HepG2 (cell line): ENCODE data around the gene ERP44. TPM values are rescaled to one million over a fixed set of nuclear protein-coding genes. Genes with fewer than 3 reads are reported as not detected.

Experiments
- ATAC-seq: fragments of 200-7000 bp; cut with Tn5 transposase; 3 replicates; pipeline ENCODE4 v1.9.1; 2020; ENCODE audit warnings: mild to moderate bottlenecking, moderate library complexity
- BruUV-seq: library from RNA; stranded (reverse); fragments of 400-500 nt; replicated peaks from 2 replicates; lab custom pipeline; 2021; lab: Mats Ljungman, UMichigan
- CTCF ChIA-PET: fragments of 300-600 bp; formaldehyde crosslinking; extraction: SDS; loops from one replicate; lab custom pipeline; 2021; ENCODE audit warnings: low total read pairs, inconsistent platforms, low intra/inter-chr PET ratio; lab: Yijun Ruan, JAX
- POLR2A ChIA-PET: fragments of 350-600 bp; sonication (Branson Sonifier 250); formaldehyde crosslinking; loops from one replicate; lab custom pipeline; 2020; ENCODE audit warnings: antibody characterized with exemption, inconsistent platforms; lab: Yijun Ruan, JAX
- DNase-seq: peaks from one replicate; pipeline ENCODE4 v3.0.0-alpha.2; 2015; ENCODE audit warnings: low spot score
- FAIRE-seq: peaks from 3 replicates; lab custom pipeline; 2011; peaks lifted over from hg19 to GRCh38; lab: Jason Lieb, UNC
- H2AFZ ChIP-seq: one replicate; pipeline ENCODE4 v1.6.1; 2011; ENCODE audit warnings: low read length, inconsistent platforms
- H3K27ac ChIP-seq: fragments of 300-600 bp; 3 replicates; pipeline ENCODE4 v1.8.0; 2011; ENCODE audit warnings: mixed run types, mild to moderate bottlenecking, mixed read lengths, low read length, inconsistent platforms; ENCODE audit not compliant: insufficient read depth; ENCODE audit errors: extremely low read length
- H3K27me3 ChIP-seq, 2 experiments: fragments of 200-600 bp in 1 of 2; 2 replicates in 1 of 2; 3 replicates in 1 of 2; pipeline versions ENCODE4 v1.6.0 to v1.8.0; 2011; ENCODE audit warnings: low read length in 2 of 2, mild to moderate bottlenecking in 2 of 2, moderate library complexity in 2 of 2, inconsistent platforms in 1 of 2; ENCODE audit not compliant: insufficient read depth in 2 of 2, control insufficient read depth in 1 of 2
- H3K36me3 ChIP-seq, 2 experiments: fragments of 200-600 bp in 1 of 2; replicated peaks in 1 of 2; 2 replicates in 1 of 2; 3 replicates in 1 of 2; pipeline versions ENCODE4 v1.5.1 to v1.8.0; 2011; ENCODE audit warnings: low read length in 2 of 2, inconsistent platforms in 1 of 2; ENCODE audit not compliant: insufficient read depth in 2 of 2, control insufficient read depth in 1 of 2
- H3K4me1 ChIP-seq: 2 replicates; pipeline ENCODE4 v1.5.1; 2012; ENCODE audit warnings: low read length, inconsistent platforms; ENCODE audit not compliant: insufficient read depth
- H3K4me2 ChIP-seq: 2 replicates; pipeline ENCODE4 v1.6.0; 2011; ENCODE audit warnings: low read depth, low read length, inconsistent platforms
- H3K4me3 ChIP-seq, 3 experiments: fragments of 200-600 bp in 1 of 3; sonication (generic), shearing (Covaris generic) in 1 of 3; replicated peaks in 1 of 3; 2 replicates each; pipeline ENCODE4 v1.5.1; 2011 to 2016; ENCODE audit warnings: low read length in 3 of 3, inconsistent platforms in 2 of 3, low read depth in 2 of 3, mild to moderate bottlenecking in 2 of 3, control low read depth in 1 of 3, mixed read lengths in 1 of 3; ENCODE audit not compliant: insufficient read depth in 1 of 3
- H3K79me2 ChIP-seq: one replicate; pipeline ENCODE4 v1.6.1; 2011; ENCODE audit warnings: low read length, inconsistent platforms; ENCODE audit not compliant: insufficient read depth
- H3K9ac ChIP-seq: 2 replicates; pipeline ENCODE4 v1.6.0; 2011; ENCODE audit warnings: mild to moderate bottlenecking, low read depth, low read length, inconsistent platforms; ENCODE audit not compliant: insufficient read depth
- H3K9me3 ChIP-seq: 2 replicates; pipeline ENCODE4 v1.5.1; 2012; ENCODE audit warnings: mild to moderate bottlenecking, low read length
- H4K20me1 ChIP-seq: 2 replicates; pipeline ENCODE4 v1.6.0; 2011; ENCODE audit warnings: inconsistent platforms, mild to moderate bottlenecking, low read length, moderate library complexity; ENCODE audit not compliant: insufficient read depth
- GPN1 ChIP-seq: sonication (generic); formaldehyde crosslinking; IDR thresholded peaks from 2 replicates; pipeline ENCODE4 v1.5.1; 2020; ENCODE audit warnings: missing genetic modification reagents, borderline replicate concordance
- KLF6 ChIP-seq: IDR thresholded peaks from 2 replicates; pipeline ENCODE4 v1.8.0; 2016; ENCODE audit warnings: missing biosample characterization, missing genetic modification reagents
- PHF5A ChIP-seq: IDR thresholded peaks from one replicate; pipeline ENCODE4 v1.6.1; 2018; ENCODE audit warnings: low read depth, missing genetic modification reagents; ENCODE audit not compliant: unreplicated experiment
- RAD51 ChIP-seq: fragments of 450-650 bp; IDR thresholded peaks from 2 replicates; pipeline ENCODE4 v1.6.1; 2016; ENCODE audit warnings: borderline replicate concordance
- ZNF276 ChIP-seq: sonication (generic); formaldehyde crosslinking; IDR thresholded peaks from 2 replicates; pipeline ENCODE4 v1.4.0; 2020; ENCODE audit warnings: mild to moderate bottlenecking, low read depth, missing genetic modification reagents
- WGBS: methylation state at CpG from one replicate; pipeline ENCODE4 v1.1.6; 2017; ENCODE audit warnings: low lambda C conversion rate; 5-methylcytosine and 5-hydroxymethylcytosine counted together
- in situ Hi-C: cut with HindIII; loops from 2 replicates; pipeline ENCODE4 v1.10.0; 2017; ENCODE audit warnings: low pct_unique_long_range_greater_than_20kb; ENCODE audit not compliant: extremely low pct_ligation_motif_present
- intact Hi-C: fragments of 100-400 bp; cut with micrococcal nuclease; formaldehyde crosslinking; loops from one replicate; pipeline ENCODE4 v1.10.0; 2022; ENCODE audit not compliant: unreplicated experiment
- polyA plus RNA-seq, 8 experiments: library from polyadenylated mRNA; depleted of rRNA in 3 of 8; stranded (reverse) in 7 of 8; unstranded in 1 of 8; fragments of >200 nt; fragmentation: Illumina TruSeq in 4 of 8; extraction: Trizol in 4 of 8; gene quantifications; 2 replicates each; pipeline versions ENCODE4 v1.2.1 to v1.2.3, GENCODE V29; 2011 to 2016; ENCODE audit warnings: low read depth in 4 of 8, missing spikeins in 1 of 8, mixed read lengths in 1 of 8; ENCODE audit not compliant: insufficient read depth in 1 of 8
- total RNA-seq, 5 experiments: library from RNA; depleted of rRNA; stranded (reverse); fragments of >200 nt; fragmentation: Illumina TruSeq; extraction: Trizol; gene quantifications; 2 replicates each; pipeline ENCODE4 v1.2.3, GENCODE V29; 2016; ENCODE audit warnings: low read depth in 1 of 5
- TF ChIP-seq, protein P1 (sequence below): sonication (generic); formaldehyde crosslinking; IDR thresholded peaks from 2 replicates; pipeline ENCODE4 v1.5.0; 2020; ENCODE audit warnings: missing genetic modification reagents
- TF ChIP-seq, protein P2 (sequence below): IDR thresholded peaks from 2 replicates; pipeline ENCODE4 v1.6.1; 2016; ENCODE audit warnings: missing compliant biosample characterization, missing genetic modification reagents, borderline replicate concordance

Gene ERP44
- total and polyA plus RNA-seq, 2 of the 13 experiments (the other 11 are each of a cell fraction or from before 2014, with no cell fraction given): 8.9 to 13.8 TPM

GRCh38 chr9:100074093-100074492, 24.7 kb downstream of the ERP44 start:
- CTCF ChIA-PET: no interaction called here
- no peak for ATAC-seq
- Histone ChIP-seq H3K9ac (no peak overlapping the region), H2AFZ (no peak overlapping the region), H3K9me3 (no peaks in the 10 kb centered on the region), H3K79me2 (peaks cover 25% of the 10 kb centered on the region), H4K20me1 (0 out of 2 replicates have a peak, but pooled peaks cover 4% of the 10 kb centered on the region), H3K36me3 (no peaks in the 10 kb centered on the region; a peak in 1 of 5 replicates), H3K4me2 (no peak overlapping the region), H3K4me3 (no peak overlapping the region), H3K4me1 (no peaks in the 10 kb centered on the region; the same call in 1 of the 2 replicates), H3K27ac (no peak overlapping the region), H3K27me3 (no peaks in the 10 kb centered on the region)
- FAIRE-seq: no peak
- POLR2A ChIA-PET: no interaction called here
- DNase-seq: no peak
- in situ Hi-C loops: no loop called here
- 93% methylated on average over 6 of the region's 6 CpGs for WGBS
- intact Hi-C loops: no loop called here
- BruUV-seq: no TSS peak
- TF ChIP-seq, protein P1, sequence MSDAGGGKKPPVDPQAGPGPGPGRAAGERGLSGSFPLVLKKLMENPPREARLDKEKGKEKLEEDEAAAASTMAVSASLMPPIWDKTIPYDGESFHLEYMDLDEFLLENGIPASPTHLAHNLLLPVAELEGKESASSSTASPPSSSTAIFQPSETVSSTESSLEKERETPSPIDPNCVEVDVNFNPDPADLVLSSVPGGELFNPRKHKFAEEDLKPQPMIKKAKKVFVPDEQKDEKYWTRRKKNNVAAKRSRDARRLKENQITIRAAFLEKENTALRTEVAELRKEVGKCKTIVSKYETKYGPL (CRISPR knock-in tag): no peak
- TF ChIP-seq GPN1 (no peak), ZNF276 (CRISPR knock-in tag) (no peak), PHF5A (CRISPR knock-in tag) (no peak), RAD51 (no peak), KLF6 (no peak)
- TF ChIP-seq, protein P2, sequence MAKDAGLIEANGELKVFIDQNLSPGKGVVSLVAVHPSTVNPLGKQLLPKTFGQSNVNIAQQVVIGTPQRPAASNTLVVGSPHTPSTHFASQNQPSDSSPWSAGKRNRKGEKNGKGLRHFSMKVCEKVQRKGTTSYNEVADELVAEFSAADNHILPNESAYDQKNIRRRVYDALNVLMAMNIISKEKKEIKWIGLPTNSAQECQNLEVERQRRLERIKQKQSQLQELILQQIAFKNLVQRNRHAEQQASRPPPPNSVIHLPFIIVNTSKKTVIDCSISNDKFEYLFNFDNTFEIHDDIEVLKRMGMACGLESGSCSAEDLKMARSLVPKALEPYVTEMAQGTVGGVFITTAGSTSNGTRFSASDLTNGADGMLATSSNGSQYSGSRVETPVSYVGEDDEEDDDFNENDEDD (CRISPR knock-in tag): no peak
